ENCODE measurements around the gene ZNF784. TPM values are rescaled to one million over a fixed set of nuclear protein-coding genes. Genes with fewer than 3 reads are reported as not detected.

Gene ZNF784
- total and polyA plus RNA-seq, 12 donors: 3.5 to 16.3 (median 9.5) TPM

- 94 to 97% (median 96%) methylated on average over 17 to 27 of the region's 27 CpGs for WGBS, 4 donors
- intact Hi-C loops (cut with DNase I): no loop called here
- Histone ChIP-seq H3K36me3 (replicated peaks in 1 of 2) (peaks cover 0 to 26% of the 10 kb centered on the region in 2 donors), H3K4me1 (replicated peaks in 1 of 2) (peaks cover 10 to 20% of the 10 kb centered on the region in 2 donors), H3K4me3 (no peak overlapping the region), H3K27me3 (no peaks in the 10 kb centered on the region), H3K9me3 (replicated peaks in 1 of 3) (no peaks in the 10 kb centered on the region), H3K27ac (no peak overlapping the region)
- TF ChIP-seq CTCF (IDR thresholded peaks at IDR 0.05): no peak
- no peak for TF ChIP-seq POLR2A (IDR thresholded peaks at IDR 0.05)
- DNase-seq: no peak
These were observed 11.0 kb downstream of the ZNF784 start for GRCh38 chr19:55613396-55613795.

GRCh38 chr19:55611983-55612645, 12.3 kb downstream of the ZNF784 start:
- no peaks in the 10 kb centered on the region for H3K27me3 ChIP-seq
- 43 to 67% (median 53%) methylated on average over 3 of the region's 3 CpGs for WGBS, 4 donors
- H3K36me3 ChIP-seq (replicated peaks in 1 of 2): peaks cover 0 to 18% of the 10 kb centered on the region in 2 donors
- TF ChIP-seq CTCF (IDR thresholded peaks at IDR 0.05): no peak
- TF ChIP-seq POLR2A (IDR thresholded peaks at IDR 0.05): no peak
- H3K27ac ChIP-seq: peak overlapping the region in 2 of 5 donors; percentile 17 to 42
- no peaks in the 10 kb centered on the region for H3K9me3 ChIP-seq (replicated peaks in 1 of 3)
- H3K4me1 ChIP-seq (replicated peaks in 1 of 2): peaks cover 10 to 21% of the 10 kb centered on the region in 2 donors
- intact Hi-C loops (cut with DNase I): no loop called here
- DNase-seq: no peak
- H3K4me3 ChIP-seq: no peak overlapping the region

- no peak for TF ChIP-seq POLR2A (IDR thresholded peaks at IDR 0.05)
- no peak for TF ChIP-seq CTCF (IDR thresholded peaks at IDR 0.05)
- H3K36me3 ChIP-seq (replicated peaks in 1 of 2): peaks cover 0 to 14% of the 10 kb centered on the region in 2 donors
- H3K9me3 ChIP-seq (replicated peaks in 1 of 3): no peaks in the 10 kb centered on the region
- intact Hi-C loops (cut with DNase I): no loop called here
- no peak overlapping the region for H3K4me3 ChIP-seq
- H3K27me3 ChIP-seq: no peaks in the 10 kb centered on the region
- peak overlapping the region in 2 of 5 donors; percentile 32 to 42 for H3K27ac ChIP-seq
- DNase-seq: peak in 3 of 7 donors; percentile 32 to 48 (median 47)
- WGBS, 4 donors: 41 to 52% (median 48%) methylated on average over 10 to 15 of the region's 15 CpGs
- peaks cover 13 to 28% of the 10 kb centered on the region in 2 donors for H3K4me1 ChIP-seq (replicated peaks in 1 of 2)
These were observed 12.9 kb downstream of the ZNF784 start for GRCh38 chr19:55611300-55611982.

GRCh38 chr19:55609326-55609725, 15.0 kb downstream of the ZNF784 start:
- H3K4me3 ChIP-seq: no peak overlapping the region
- intact Hi-C loops (cut with DNase I): no loop called here
- 88 to 92% (median 89%) methylated on average over 5 of the region's 5 CpGs for WGBS, 4 donors
- peaks cover 15 to 34% of the 10 kb centered on the region in 2 donors for H3K4me1 ChIP-seq (replicated peaks in 1 of 2)
- H3K27me3 ChIP-seq: no peaks in the 10 kb centered on the region
- DNase-seq: no peak
- no peaks in the 10 kb centered on the region for H3K36me3 ChIP-seq (replicated peaks in 1 of 2)
- no peaks in the 10 kb centered on the region for H3K9me3 ChIP-seq (replicated peaks in 1 of 3)
- TF ChIP-seq CTCF (IDR thresholded peaks at IDR 0.05) (no peak), POLR2A (IDR thresholded peaks at IDR 0.05) (no peak)
- H3K27ac ChIP-seq: no peak overlapping the region
